Upper lobe of left lung (tissue), 4 donors: Measurements from ENCODE around the gene QRICH1.

ENCODE experiments used
- POLR2AphosphoS5 ChIP-seq, 2 donors: sonication (generic); formaldehyde crosslinking; IDR thresholded peaks; one replicate each; pipeline ENCODE4 v1.5.1; 2017; ENCODE audit warnings: antibody characterized with exemption in 2 of 2
- TF ChIP-seq, protein P1 (sequence below), 6 experiments: fragments of 450-650 bp in 4 of 6; fragments of 200-600 bp in 2 of 6; sonication (generic) in 2 of 6; IDR thresholded peaks; one replicate each; pipeline ENCODE4 v1.5.1; 2016 to 2019; ENCODE audit warnings: antibody characterized with exemption in 6 of 6

DNA sequence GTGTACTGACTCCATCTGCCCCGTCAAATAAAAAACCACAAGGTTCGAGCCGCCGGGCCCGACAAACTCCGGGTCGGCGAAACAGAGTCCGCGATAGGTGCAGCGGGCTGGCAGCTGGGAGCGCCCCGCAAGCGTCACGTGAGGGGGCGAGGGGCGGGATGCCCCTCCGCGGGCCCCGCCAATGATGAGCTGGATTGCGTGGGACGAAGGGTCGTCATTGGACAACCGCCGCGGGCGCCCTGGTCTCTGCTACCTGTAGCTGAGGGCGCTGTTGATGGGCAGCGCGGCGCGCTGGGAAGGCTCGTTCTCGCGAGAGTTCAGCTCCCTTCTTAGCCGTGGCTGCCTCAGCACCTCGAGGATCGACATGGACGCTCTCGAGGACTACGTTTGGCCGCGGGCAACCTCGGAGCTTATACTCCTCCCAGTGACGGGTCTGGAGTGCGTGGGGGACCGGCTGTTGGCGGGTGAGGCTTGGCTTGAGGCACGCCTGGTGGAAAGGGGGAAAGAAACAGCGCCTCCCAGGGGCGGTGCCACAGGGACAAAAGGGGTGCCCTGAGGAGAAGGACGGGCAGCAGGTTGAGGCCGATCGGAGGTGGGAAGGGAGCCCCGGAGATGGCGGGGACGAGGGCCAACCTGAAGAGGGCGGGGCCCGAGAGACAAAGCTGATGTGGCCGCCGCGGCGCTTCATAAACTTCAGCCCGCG is 86.7 kb downstream of the QRICH1 start, which contains the start of gene WDR6:
- TF ChIP-seq, protein P1, sequence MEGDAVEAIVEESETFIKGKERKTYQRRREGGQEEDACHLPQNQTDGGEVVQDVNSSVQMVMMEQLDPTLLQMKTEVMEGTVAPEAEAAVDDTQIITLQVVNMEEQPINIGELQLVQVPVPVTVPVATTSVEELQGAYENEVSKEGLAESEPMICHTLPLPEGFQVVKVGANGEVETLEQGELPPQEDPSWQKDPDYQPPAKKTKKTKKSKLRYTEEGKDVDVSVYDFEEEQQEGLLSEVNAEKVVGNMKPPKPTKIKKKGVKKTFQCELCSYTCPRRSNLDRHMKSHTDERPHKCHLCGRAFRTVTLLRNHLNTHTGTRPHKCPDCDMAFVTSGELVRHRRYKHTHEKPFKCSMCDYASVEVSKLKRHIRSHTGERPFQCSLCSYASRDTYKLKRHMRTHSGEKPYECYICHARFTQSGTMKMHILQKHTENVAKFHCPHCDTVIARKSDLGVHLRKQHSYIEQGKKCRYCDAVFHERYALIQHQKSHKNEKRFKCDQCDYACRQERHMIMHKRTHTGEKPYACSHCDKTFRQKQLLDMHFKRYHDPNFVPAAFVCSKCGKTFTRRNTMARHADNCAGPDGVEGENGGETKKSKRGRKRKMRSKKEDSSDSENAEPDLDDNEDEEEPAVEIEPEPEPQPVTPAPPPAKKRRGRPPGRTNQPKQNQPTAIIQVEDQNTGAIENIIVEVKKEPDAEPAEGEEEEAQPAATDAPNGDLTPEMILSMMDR (IDR thresholded peaks at IDR 0.05) = peak in 5 of 6 experiments; percentile 40 to 76 (median 61)
- peak; percentile 42 to 73 for TF ChIP-seq POLR2AphosphoS5 (IDR thresholded peaks at IDR 0.05)
